Left cardiac atrium (tissue), 4 donors: ENCODE measurements around the gene MKLN1. TPM values are rescaled to one million over a fixed set of nuclear protein-coding genes. Genes with fewer than 3 reads are reported as not detected.
A peak's percentile ranks its signal among the peaks of the same experiment; 100 is the strongest.

Experiments used
- ATAC-seq, 2 donors: fragments of 200-7000 bp; cut with Tn5 transposase; one replicate each; pipeline ENCODE4 v1.9.1; 2020; ENCODE audit warnings: mild to moderate bottlenecking in 2 of 2, moderate library complexity in 2 of 2
- DNase-seq: peaks from one replicate; pipeline ENCODE4 v3.0.0-alpha.2; 2020
- intact Hi-C, 2 donors: fragments of 100-400 bp; cut with DNase I; formaldehyde crosslinking; loops; one replicate each; pipeline versions ENCODE4 v1.14.1 to v1.15.1; 2022 to 2023
- long read RNA-seq: library from polyadenylated mRNA; unstranded; transcript quantifications from one replicate; pipeline ENCODE4 v2.0.0, GENCODE V29; 2021
- total RNA-seq, 2 donors: library from RNA; stranded (reverse); fragmentation: NEBNext Ultra II Directional; extraction: Animal tissue kit (Norgen Biotek cat#: 25700); gene quantifications; one replicate each; pipeline ENCODE4 v1.2.1, GENCODE V29; 2021
- donor health status: DM: no; HTN: yes; CAD: no.
- donor health status: DM: no; HTN: yes; CAD: no; lungs with severe emphysema.
- donor health status: DM: yes; HTN: yes; CAD: no.
- donor health status: Dilated cardiomyopathy.

Gene MKLN1
- total RNA-seq, result 10 to 100 TPM; 39.7 to 48.3 TPM
- long read RNA-seq, full-length matches to known transcripts, result 23 of 31 reads
- long read RNA-seq, partial matches to known transcripts, result 0 of 31 reads
- long read RNA-seq, other reads (novel, unspliced or antisense), result 8 of 31 reads

DNA sequence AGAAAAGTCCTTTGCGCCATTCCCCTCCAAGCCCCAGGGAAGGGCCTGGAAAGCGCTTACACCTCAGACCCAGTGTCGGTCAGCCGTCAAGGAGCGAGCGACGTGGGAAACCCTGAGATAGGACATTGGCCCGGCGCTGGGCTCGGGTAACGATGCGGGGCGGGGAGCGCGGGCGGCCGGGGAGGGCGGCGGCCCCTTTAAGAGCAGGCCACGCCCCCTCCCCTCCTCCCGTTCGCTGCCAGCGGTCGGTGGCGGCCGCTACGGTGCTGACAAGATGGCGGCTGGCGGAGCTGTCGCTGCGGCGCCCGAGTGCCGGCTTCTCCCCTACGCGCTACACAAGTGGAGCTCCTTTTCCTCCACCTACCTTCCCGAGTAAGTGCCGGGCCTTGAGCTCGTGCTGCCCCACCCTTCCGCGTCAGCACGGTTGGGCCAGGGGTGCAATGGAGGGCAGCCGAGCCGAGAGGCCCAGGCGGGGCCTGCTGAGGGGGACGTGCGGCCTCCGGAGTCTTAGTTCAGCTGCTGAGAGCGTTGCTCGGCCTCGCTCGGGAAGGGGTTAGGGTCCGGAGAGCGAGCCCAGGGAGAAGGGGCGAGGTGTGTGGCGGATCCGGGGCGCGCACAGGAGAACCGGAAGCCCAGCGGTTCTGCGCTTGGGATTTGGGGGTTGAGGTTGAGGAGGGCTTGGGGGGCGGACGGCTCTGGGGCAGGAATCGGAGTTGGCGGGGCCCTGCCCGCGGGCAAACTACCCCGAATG, at the start of gene MKLN1:
TSS of gene MKLN1 (plus strand) at position 251 of the 751 bp plus-strand sequence. CDS start at position 275, 24 bp downstream.
- DNase-seq (peak; percentile 96), ATAC-seq (peak; percentile 99)

DNA sequence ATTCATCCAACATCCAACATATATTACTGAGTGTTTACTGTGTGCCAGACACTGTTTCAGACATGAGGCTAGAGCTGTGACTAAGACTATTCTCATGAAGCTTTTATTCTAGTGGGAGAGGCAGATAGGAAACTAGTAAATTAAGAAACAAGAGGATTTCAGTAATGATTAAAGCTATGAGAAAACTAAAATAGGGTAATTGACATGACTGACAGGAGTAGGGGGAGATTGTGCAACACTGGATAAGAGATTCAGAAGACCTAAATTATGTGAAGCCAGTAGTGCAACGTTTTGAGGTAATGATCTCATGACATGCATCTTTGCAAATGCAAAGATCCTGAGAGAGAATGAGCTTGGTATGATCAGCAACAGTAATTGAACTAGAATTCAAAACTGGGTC, 48.6 kb upstream of the MKLN1 start:
- intact Hi-C loops, result no loop called here
- DNase-seq (no peak), ATAC-seq (no peak)

More for the DNA sequence above, at the start of gene MKLN1:
- intact Hi-C loops, result loop anchor here in 1 of 2 donors (10.0 kb wide), 1 partner anchor 77 kb away; no protein-coding TSS in a partner anchor

DNA sequence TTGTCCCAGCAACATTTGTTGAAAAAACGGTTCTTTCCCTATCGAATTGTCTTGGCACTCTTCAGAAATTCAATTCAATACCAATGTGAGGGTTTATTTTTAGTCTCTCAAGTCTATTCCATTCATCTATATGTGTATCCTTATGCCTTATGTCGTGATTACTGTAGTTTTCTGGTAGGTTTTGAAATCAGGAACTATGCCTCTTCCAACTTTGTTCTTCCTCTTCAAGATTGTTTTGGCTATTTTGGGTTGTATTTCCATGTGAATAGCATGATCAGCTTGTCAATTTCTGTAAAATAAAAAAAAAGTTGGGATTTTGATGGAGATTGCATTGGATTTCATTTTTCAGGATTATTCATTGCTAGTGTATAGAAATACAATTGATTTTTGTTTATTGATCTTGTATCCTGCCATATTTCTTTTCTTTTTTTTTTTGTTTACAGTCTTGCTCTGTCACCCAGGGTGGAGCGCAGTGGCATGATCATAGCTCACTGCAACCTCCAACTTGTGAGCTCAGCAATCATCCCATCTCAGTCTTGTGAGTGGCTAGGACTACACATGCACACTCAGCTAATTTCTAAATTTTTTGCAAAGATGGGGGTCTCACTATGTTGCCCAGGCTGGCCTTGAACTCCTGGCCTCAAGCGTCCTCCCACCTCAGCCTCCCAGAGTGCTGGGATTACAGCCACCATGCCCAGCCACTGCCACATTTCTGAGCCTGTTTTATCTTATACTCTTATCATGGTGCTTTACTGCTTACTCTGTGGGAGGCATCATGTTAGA, 46.2 kb upstream of the MKLN1 start:
- DNase-seq (no peak), ATAC-seq (no peak)
- intact Hi-C loops, result no loop called here

DNA sequence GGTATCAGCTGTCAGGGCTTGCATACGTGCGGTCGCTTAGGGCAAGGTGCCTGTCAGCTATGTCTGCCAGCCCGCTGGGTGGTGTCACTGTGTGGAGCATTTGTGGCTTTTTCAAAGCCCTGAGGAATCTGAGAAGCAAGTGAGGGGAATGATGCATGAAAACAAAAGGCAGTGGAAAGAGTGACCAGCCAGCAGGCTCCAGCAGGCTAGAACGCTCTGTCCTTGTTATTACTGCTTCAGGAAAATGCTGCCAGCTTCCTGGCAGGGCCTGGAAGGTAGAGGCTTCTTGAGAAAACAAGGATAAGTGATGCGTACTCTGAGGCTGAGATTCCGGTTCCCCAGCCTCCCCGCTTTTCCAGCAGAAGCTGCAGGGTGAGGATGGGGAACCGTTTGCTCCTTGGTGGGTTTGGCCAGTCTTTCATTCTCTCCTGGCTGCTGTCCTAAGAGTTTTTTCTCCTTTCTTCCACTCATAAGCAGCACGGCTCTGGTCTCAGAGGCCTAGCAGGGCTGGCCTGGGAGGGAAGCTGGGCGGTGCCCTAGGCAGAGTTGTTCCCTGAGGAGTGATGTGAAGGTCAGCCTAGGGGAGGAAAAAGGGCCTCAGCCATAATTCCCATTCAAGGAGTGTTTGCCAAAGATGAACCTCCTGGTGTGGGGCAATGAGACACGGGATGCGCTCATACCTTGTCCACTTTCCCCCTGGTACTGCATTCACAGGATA, 42.8 kb upstream of the MKLN1 start:
- intact Hi-C loops, result loop anchor here in 1 of 2 donors (5.0 kb wide), 1 partner anchor 173 kb away; no protein-coding TSS in a partner anchor
- DNase-seq, result peak; percentile 84
- peak; percentile 70 to 84 for ATAC-seq

DNA sequence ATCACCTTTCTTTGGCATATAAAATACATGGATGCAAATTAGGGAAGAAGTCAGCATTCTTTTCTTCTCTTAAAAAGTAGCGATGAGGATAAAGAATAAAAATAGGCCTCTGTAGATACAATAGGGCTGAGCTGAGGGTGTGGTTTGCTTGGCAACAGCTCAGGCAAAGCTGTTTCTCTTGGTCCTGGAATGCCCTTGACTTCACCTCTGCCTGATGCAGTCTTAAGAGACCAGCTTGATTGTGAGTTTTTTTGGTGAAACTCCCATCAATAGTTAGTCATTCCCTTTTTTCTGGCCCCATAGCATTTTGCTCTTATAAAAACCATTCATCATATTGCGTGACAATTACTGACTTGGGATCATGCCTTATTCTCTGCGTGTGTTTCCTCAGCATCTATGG, 42.1 kb upstream of the MKLN1 start:
- ATAC-seq (peak; percentile 59 to 84), DNase-seq (peak; percentile 49)
- intact Hi-C loops, result loop anchor here in 1 of 2 donors (5.0 kb wide), 1 partner anchor 173 kb away; no protein-coding TSS in a partner anchor

DNA sequence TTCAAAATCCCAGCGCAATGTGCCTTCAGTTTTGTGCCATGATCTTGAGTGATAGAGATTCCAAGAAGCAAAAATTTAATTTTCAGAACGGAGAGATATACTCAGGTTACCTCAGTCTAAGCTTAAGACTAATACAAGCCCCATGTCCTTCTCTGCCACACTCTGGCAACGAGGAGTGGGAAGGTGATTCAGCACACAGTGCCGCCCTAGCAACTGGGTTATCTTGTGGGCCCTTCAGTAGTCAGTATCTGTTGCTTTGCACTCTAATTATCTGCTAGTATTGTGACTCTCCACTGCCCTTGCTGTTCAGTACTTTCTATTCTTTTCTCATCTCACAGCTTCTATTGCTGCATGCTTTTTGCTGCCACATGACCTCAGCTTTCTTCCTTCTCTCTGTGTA, 39.2 kb upstream of the MKLN1 start:
- DNase-seq, result peak; percentile 36

DNA sequence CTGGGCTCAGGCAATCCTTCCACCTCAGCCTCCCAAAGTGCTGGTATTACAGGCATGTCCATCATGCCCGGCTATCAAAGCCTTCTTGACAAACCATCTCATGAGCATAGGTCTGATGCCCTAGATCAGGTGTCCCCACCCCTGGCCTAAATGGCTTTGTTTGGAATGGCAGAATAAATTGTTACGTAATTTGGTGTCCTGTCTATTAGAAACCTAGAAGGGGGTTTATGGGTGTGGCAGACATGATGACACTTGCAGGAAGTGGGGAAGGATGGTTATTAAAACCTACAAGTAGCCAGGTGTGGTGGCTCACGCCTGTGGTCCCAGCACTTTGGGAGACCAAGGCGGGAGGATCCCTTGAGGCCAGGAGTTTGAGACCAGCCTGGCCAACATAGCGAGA, 38.6 kb upstream of the MKLN1 start:
- intact Hi-C loops, result loop anchor here in 1 of 2 donors (5.0 kb wide), 1 partner anchor 177 kb away; no protein-coding TSS in a partner anchor
- DNase-seq (no peak), ATAC-seq (no peak)

More for the DNA sequence above, 39.2 kb upstream of the MKLN1 start:
- peak in 1 of 2 donors; percentile 65 for ATAC-seq
- intact Hi-C loops, result loop anchor here in 1 of 2 donors (5.0 kb wide), 1 partner anchor 176 kb away; no protein-coding TSS in a partner anchor

DNA sequence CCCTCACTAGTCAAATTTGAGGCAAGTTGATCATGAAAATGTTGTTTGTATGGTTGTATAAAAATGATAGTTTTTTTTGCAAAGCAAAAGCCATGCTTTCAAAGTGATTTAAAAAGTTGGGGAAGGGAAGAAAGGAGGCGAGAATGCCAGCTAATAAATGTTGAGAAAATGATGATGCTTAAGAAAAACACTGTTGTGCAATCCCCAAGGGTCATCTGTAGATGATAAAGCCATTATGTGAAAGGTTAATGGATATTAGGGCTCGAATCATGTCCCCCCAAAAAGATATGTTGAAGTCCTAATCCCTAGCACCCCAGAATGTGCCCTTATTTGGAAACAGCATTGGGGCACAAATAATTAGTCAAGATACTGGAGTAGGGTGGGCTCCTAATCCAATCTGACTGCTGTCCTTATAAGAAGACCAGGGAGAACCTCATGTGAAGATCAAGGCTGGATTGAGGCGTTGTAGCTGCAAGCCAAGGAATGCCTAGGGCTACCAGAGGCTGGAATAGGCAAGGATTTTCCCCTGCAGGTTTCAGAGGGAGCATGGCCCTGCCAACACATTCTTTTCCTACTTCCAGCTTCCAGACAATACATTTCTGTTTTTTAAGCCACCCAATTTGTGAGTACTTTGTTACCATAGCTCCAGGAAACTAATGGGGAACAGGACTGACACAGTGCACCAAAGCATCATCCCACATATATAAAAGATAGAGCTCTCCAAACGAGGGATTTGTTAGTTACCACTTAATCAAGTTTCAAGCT, 35.4 kb upstream of the MKLN1 start:
- DNase-seq (no peak), ATAC-seq (no peak)
- intact Hi-C loops, result no loop called here

DNA sequence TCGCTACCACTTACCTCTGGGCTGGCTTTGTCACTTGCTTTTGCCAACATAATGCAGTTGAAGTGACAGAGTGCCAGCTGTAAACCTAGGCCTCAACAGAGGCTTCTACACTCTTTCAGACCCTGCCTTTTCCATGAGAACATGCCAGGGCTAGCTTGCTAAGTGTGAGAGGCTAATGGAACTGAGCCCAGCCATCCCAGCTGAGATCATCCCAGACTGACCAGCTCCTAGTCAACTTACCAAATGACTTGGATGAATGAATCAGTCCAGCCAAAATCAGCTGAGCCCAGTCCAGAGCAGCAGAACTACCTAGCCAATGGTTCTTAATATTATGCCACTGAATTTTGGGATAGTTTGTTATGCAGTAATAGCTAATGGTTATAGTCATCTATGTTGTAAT, 34.7 kb upstream of the MKLN1 start:
- intact Hi-C loops, result no loop called here
- DNase-seq (peak; percentile 66), ATAC-seq (peak; percentile 53 to 90)

DNA sequence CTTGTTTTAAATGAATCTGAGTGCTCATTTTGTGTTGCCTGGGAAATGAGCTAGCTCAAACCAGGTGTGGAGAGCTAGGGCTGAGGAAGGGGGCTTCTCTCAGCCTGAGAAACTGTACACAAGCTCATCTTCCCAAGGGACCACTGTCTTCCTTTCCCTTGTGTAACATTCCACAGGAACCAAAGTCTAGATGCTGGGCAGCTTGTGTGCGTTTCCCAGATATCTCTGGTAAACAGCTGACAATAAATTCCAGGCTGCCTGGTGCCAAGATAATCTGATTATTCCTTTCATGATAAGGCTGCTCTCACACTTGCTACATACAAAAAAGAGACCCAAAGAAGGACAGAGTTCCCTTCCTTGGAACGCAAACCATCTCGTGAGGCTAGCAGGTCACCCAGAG, 33.1 kb upstream of the MKLN1 start:
- intact Hi-C loops, result no loop called here

DNA sequence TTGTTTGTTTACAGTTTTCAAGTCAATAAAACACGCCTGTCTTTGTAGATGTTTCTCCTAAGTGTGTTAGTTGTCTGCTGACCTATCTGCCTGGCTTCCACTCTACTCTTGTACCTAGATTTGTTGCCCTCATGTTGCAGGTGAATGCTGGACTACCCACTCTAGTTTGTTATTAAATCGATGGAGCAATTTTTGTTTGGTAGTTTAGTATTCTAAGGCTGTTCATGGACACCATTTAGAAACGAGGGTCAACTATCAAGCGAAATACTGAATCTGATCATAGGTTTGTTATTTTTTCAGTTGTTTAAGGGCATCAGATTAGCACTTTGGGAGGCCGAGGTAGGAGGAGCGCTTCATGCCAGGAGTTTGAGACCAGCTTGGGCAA, 29.1 kb upstream of the MKLN1 start:
- ATAC-seq (no peak), DNase-seq (no peak)
- intact Hi-C loops, result no loop called here

More for the DNA sequence above, 33.1 kb upstream of the MKLN1 start:
- ATAC-seq, result no peak
- no peak for DNase-seq

DNA sequence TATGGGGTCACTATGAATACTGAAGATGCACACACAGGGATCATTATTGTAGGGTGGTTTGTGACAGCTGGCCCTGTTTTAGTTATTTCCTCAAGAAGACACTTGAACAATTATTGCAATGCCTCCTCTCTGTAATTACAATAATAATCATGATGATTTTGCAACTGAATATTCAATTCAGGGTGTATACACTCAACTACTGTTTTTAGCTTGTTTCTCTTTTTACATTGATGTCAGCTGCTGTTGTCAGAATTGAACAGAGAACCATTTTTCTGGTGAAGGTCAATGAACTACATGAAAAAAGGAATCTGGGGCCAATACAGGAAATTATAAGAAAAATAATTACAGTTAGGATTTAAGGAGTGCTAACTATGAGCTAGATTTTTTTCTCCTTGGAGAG, 28.6 kb upstream of the MKLN1 start:
- ATAC-seq, result no peak
- no peak for DNase-seq
- intact Hi-C loops, result no loop called here

DNA sequence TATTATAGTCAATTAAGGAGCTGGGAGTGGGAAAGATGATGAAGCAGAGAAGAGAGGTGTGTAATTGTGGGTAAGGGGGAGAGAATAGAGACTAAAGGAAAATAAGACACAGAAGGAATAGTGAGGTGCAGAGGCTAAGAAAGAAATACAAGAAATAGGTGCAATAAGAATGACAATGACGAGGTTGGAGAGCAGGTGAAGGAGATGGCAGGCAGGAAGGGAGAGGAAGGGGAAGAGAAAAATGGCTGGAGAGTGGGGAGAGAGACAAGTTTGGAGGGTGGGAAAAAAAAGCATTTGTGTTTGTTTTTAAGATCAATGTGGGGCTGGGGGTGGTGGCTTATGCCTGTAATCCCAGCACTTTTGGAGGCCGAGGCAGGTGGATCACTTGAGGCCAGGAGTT, 27.6 kb upstream of the MKLN1 start:
- no peak for DNase-seq
- intact Hi-C loops, result loop anchor here (5.0 to 10.0 kb wide), 3 partner anchors 113 to 233 kb away; no protein-coding TSS in a partner anchor
- ATAC-seq, result no peak

DNA sequence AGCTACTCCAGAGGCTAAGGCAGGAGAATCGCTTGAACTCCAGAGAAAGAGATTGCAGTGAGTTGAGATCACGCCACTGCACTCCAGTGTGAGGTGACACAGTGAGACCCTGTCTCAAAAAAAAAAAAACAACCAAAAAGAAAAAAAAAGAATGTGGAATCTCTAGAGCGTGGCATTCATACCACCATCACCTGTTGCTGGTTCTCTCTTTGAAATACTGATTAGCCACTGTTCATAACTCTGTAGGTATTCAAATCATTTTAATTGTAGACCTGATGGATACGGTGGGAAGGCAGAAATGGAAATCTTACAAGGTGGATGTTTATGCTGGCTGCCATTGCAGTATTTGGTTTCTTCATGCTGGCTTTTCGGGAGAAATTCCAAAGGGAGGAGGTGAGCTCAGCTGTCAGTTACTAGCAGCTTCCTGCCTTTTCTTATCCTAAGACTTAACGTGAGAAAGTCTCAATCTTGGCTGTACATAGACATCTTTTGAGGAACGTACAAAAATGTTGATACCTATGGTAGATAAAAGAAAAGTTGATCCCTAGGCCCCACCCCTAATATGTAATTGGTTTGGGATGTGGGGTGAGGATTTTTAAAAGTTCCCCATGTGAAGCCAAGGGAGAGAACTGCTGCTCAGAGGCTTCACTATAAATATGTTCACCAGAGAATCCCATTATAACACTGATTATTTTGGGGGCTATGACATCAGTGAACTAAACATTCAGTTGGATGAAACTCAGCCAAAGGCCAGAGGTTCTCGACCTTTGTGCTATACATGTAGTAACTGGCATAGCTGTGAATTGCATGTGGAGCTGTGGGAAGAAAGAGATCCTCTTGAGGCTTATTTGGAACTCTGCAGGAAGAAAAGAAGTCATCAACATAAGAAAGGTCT, 26.9 kb upstream of the MKLN1 start:
- ATAC-seq (peak; percentile 25 to 47), DNase-seq (peak; percentile 35)
- intact Hi-C loops, result loop anchor here (5.0 to 10.0 kb wide), 3 partner anchors 114 to 234 kb away; no protein-coding TSS in a partner anchor

DNA sequence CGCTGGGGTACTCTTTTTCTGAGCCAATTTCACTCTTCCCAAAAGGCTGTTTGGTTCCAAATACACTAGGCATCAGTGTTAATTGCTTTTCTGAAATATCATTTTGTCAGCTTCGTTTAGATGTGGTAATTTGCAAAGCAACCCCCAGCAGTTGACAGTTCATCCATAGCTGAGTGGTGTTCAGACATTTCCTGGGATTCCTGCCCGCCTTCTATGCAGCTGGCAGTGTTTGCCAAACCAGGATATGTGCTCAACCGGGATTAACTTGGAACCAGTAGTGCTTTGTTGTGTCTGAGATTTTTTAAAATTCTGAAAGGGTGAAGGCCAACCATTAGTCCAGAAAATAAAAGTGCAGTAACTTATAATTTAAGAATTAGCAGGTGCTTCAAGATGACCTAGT, 25.2 kb upstream of the MKLN1 start:
- peak; percentile 45 to 57 for ATAC-seq
- intact Hi-C loops, result loop anchor here (2.0 to 10.0 kb wide), 4 partner anchors 115 to 235 kb away; no protein-coding TSS in a partner anchor
- no peak for DNase-seq

DNA sequence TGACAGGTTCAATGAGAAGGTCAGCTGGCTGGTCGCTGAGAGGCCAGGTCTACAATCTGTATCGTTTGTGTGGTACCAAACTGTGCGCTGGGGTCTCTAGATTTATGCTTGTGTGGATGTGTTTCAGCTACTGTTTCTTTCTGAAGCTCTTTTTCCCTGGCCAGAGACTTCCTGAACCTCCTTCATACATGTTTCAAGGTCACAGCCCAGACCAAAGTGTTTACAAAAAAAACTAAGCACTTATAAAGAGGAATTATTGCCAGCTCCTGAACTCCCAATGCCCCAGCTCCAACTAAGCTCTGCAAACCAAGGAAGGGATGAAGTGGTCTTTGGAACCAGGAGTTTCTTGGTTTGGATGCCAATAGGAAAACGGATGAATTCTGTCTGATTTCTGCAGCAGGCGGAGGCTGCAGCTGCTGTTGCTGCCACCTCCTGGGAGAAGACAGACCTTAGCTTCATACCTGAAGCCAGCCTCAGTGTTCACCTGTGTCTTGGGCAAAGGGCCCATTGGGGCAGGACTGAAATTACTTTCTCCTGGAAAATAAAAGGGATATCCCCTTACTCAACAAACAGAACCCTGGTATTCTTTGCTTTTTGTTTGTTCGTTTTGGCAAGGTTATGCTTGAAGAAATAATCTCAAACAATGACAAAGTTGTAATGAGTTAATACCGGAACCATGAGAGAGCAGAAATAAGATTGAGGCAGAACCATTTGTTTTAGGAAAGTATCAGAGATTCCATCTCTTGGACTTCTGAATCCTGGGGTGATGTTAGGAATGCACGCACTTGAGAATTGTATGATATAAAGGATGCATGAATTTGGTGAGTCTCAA, 24.6 kb upstream of the MKLN1 start:
- DNase-seq (peak; percentile 50), ATAC-seq (peak; percentile 47 to 52)
- intact Hi-C loops, result loop anchor here (2.0 to 10.0 kb wide), 4 partner anchors 116 to 236 kb away; no protein-coding TSS in a partner anchor
